Measurements from ENCODE around the gene OMG. TPM values are rescaled to one million over a fixed set of nuclear protein-coding genes. Genes with fewer than 3 reads are reported as not detected.

OMG gene
- total RNA-seq, 3 donors from 2014 or later (not counting 1 experiment from before 2014, with no cell fraction given) = 0.96 to 2.8 (median 1.3) TPM

DNA sequence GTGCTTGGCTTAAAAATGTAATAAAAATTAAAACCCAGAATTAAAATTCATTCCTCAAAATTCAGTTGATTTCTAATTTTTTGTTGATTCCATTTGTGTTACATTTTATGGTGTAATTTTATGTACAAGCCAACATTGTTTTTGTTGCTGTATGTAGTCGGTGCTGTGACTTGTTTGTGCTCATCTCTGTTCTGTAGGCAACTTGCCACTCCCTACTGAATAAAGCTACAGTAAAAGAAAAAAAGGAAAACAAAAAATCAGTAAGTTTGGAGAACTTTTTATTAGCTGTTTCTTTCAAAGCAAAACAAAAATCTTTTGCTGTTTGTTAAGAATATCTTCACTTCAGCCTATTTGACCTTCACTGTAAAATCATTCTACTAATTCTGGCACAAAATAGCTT is 44.3 kb downstream of the OMG start:
- 100% methylated on average over 1 of the region's 1 CpG for WGBS (ENCODE audit: insufficient coverage)
- intact Hi-C loops (cut with micrococcal nuclease) = no loop called here
- no peaks in the 10 kb centered on the region for H3K9me3 Mint-ChIP-seq
- ATAC-seq (no peak), DNase-seq (no peak)
- TF ChIP-seq, protein P1, sequence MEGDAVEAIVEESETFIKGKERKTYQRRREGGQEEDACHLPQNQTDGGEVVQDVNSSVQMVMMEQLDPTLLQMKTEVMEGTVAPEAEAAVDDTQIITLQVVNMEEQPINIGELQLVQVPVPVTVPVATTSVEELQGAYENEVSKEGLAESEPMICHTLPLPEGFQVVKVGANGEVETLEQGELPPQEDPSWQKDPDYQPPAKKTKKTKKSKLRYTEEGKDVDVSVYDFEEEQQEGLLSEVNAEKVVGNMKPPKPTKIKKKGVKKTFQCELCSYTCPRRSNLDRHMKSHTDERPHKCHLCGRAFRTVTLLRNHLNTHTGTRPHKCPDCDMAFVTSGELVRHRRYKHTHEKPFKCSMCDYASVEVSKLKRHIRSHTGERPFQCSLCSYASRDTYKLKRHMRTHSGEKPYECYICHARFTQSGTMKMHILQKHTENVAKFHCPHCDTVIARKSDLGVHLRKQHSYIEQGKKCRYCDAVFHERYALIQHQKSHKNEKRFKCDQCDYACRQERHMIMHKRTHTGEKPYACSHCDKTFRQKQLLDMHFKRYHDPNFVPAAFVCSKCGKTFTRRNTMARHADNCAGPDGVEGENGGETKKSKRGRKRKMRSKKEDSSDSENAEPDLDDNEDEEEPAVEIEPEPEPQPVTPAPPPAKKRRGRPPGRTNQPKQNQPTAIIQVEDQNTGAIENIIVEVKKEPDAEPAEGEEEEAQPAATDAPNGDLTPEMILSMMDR (IDR thresholded peaks at IDR 0.05) = no peak
- H3K36me3 Mint-ChIP-seq = no peaks in the 10 kb centered on the region
- H3K4me1 Mint-ChIP-seq = peaks cover 7 to 11% of the 10 kb centered on the region in 2 donors
- H3K27me3 Mint-ChIP-seq (ENCODE audit: low read depth in 2 of 2) = no peaks in the 10 kb centered on the region
- no peak overlapping the region for H3K4me3 ChIP-seq (ENCODE audit: low read length)
- no peak overlapping the region for H3K27ac Mint-ChIP-seq
- no peak overlapping the region for H3K4me3 Mint-ChIP-seq
- H3K27ac ChIP-seq (ENCODE audit: low read length) = no peak overlapping the region
- H3K27me3 ChIP-seq (ENCODE audit: control insufficient read depth, insufficient read depth, low read length) = no peaks in the 10 kb centered on the region
- peaks cover 9% of the 10 kb centered on the region for H3K36me3 ChIP-seq (ENCODE audit: control insufficient read depth, insufficient read depth, low read length)
- no peaks in the 10 kb centered on the region for H3K9me3 ChIP-seq (ENCODE audit: control insufficient read depth, insufficient read depth, low read length)
- no peaks in the 10 kb centered on the region for H3K4me1 ChIP-seq (ENCODE audit: control insufficient read depth, insufficient read depth, low read length)

DNA sequence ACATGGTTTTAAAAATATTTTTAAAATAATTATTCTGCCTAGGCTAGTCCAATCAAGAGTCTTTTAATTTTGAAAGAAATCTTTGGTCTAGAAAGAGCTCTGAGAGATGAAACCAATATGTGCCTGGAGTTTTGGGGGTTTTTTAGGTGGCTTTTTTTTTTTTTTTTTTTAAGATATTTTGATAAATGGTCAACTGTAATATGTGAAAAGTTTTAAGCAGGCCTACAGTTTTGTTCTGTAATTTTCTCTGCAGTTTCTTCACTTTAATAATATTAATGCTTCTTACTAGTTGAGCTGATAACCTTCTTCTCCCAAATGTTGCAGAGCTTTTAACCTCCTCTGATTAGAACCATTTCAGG is 45.1 kb downstream of the OMG start:
- Histone ChIP-seq H3K9me3 (ENCODE audit: control insufficient read depth, insufficient read depth, low read length) (no peaks in the 10 kb centered on the region), H3K36me3 (ENCODE audit: control insufficient read depth, insufficient read depth, low read length) (peaks cover 9% of the 10 kb centered on the region), H3K27me3 (ENCODE audit: control insufficient read depth, insufficient read depth, low read length) (no peaks in the 10 kb centered on the region), H3K27ac (ENCODE audit: low read length) (no peak overlapping the region), H3K4me1 (ENCODE audit: control insufficient read depth, insufficient read depth, low read length) (no peaks in the 10 kb centered on the region), H3K4me3 (ENCODE audit: low read length) (no peak overlapping the region)
- Mint-ChIP-seq H3K9me3 (no peaks in the 10 kb centered on the region), H3K4me3 (no peak overlapping the region), H3K27me3 (ENCODE audit: low read depth in 2 of 2) (no peaks in the 10 kb centered on the region), H3K36me3 (no peaks in the 10 kb centered on the region), H3K27ac (no peak overlapping the region), H3K4me1 (peaks cover 7 to 11% of the 10 kb centered on the region in 2 donors)
- TF ChIP-seq, protein P1 (IDR thresholded peaks at IDR 0.05) = no peak
- ATAC-seq (no peak), DNase-seq (no peak)
- intact Hi-C loops (cut with micrococcal nuclease) = no loop called here

DNA sequence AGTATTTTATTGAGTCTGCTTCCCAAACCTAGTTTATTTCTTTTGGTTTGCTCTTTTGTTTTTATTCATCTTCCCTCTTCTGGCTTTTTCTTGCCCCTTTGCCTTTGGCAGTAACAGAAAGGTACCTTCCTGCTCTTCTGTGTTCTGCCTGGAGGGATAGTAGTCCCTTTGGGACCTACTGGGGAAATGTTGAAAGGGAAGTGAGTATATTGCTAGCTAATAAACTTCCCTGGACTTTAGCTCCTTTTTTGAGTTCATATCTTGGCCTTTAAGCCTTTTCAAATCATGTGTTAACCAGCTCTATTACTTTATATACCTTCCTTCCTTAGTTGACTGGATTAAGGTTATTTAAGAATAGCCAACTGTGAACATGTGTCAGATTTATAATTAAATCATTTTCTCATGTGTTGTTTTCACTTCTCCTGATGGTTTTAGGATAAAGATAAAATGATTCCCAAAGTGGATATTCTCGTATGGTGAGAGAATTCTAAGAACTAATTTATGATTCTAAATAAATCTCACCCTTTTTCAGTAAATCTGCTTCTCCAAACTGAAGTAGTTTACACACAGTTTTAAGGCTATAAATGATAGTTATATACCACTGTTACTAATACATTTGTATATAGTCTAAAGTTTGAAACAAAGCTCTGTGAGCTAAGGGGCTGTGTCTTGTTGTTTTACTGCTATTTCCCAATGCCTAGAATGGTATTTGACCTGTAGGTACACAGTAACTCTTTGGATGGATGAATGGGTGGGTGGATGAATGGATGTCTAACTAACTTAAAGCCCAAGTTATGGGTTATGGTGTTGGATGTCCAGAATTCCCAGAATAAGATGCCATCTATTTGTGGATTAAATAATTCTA is 45.7 kb downstream of the OMG start:
- H3K27ac ChIP-seq (ENCODE audit: low read length) = no peak overlapping the region
- no peak overlapping the region for H3K4me3 ChIP-seq (ENCODE audit: low read length)
- ATAC-seq (no peak), DNase-seq (no peak)
- no CpG with 5 or more reads among the region's 1 CpG for WGBS (ENCODE audit: insufficient coverage)
- H3K36me3 ChIP-seq (ENCODE audit: control insufficient read depth, insufficient read depth, low read length) = peaks cover 9% of the 10 kb centered on the region
- H3K27me3 ChIP-seq (ENCODE audit: control insufficient read depth, insufficient read depth, low read length) = no peaks in the 10 kb centered on the region
- Mint-ChIP-seq H3K36me3 (no peaks in the 10 kb centered on the region), H3K9me3 (no peaks in the 10 kb centered on the region), H3K27me3 (ENCODE audit: low read depth in 2 of 2) (no peaks in the 10 kb centered on the region), H3K4me3 (no peak overlapping the region), H3K27ac (peak overlapping the region in 1 of 2 donors; percentile 11), H3K4me1 (peaks cover 7 to 11% of the 10 kb centered on the region in 2 donors)
- intact Hi-C loops (cut with micrococcal nuclease) = no loop called here
- H3K9me3 ChIP-seq (ENCODE audit: control insufficient read depth, insufficient read depth, low read length) = no peaks in the 10 kb centered on the region
- H3K4me1 ChIP-seq (ENCODE audit: control insufficient read depth, insufficient read depth, low read length) = no peaks in the 10 kb centered on the region
- TF ChIP-seq, protein P1 (IDR thresholded peaks at IDR 0.05) = no peak

DNA sequence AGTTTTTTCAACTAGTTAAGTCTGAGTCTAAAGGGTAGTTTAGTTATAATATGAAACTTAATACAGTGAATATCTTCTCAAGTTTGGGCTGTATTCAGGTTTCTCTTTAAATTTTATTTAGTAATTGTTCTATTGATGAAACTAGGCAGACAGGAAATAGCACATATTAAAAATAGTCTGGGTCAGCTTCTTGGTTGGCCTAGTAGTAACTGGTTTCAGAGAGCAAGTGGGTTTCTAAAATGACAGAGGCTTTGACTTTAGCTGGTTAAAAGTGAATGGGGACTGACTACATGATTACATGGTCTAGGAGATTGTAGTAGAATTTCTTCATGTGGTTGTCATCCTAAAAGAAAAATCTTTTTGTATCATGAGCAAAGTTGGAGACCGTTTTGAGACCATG is 46.8 kb downstream of the OMG start:
- Histone ChIP-seq H3K4me3 (ENCODE audit: low read length) (no peak overlapping the region), H3K4me1 (ENCODE audit: control insufficient read depth, insufficient read depth, low read length) (no peaks in the 10 kb centered on the region), H3K9me3 (ENCODE audit: control insufficient read depth, insufficient read depth, low read length) (no peaks in the 10 kb centered on the region), H3K36me3 (ENCODE audit: control insufficient read depth, insufficient read depth, low read length) (peaks cover 9% of the 10 kb centered on the region), H3K27me3 (ENCODE audit: control insufficient read depth, insufficient read depth, low read length) (no peaks in the 10 kb centered on the region), H3K27ac (ENCODE audit: low read length) (no peak overlapping the region)
- ATAC-seq = peak in 1 of 3 donors; percentile 40
- no peaks in the 10 kb centered on the region for H3K9me3 Mint-ChIP-seq
- no CpG with 5 or more reads among the region's 1 CpG for WGBS (ENCODE audit: insufficient coverage)
- no peaks in the 10 kb centered on the region for H3K27me3 Mint-ChIP-seq (ENCODE audit: low read depth in 2 of 2)
- peak overlapping the region; percentile 59 to 80 for H3K27ac Mint-ChIP-seq
- H3K4me3 Mint-ChIP-seq = no peak overlapping the region
- H3K36me3 Mint-ChIP-seq = no peaks in the 10 kb centered on the region
- intact Hi-C loops (cut with micrococcal nuclease) = no loop called here
- peaks cover 7 to 11% of the 10 kb centered on the region in 2 donors for H3K4me1 Mint-ChIP-seq
- no peak for DNase-seq
- TF ChIP-seq, protein P1 (IDR thresholded peaks at IDR 0.05) = no peak
